CD4-positive, alpha-beta T cell treated with Interleukin-4 for 1 hour (primary cell): ENCODE measurements around the gene ATRIP.

Experiments used
- DNase-seq, 2 donors: peaks; one replicate each; pipeline ENCODE4 v3.0.0-alpha.2; 2020 to 2022

The ATRIP gene

GRCh38 chr3:48410205-48411040 lies 36.1 kb upstream of the ATRIP start:
- no peak for DNase-seq

DNA sequence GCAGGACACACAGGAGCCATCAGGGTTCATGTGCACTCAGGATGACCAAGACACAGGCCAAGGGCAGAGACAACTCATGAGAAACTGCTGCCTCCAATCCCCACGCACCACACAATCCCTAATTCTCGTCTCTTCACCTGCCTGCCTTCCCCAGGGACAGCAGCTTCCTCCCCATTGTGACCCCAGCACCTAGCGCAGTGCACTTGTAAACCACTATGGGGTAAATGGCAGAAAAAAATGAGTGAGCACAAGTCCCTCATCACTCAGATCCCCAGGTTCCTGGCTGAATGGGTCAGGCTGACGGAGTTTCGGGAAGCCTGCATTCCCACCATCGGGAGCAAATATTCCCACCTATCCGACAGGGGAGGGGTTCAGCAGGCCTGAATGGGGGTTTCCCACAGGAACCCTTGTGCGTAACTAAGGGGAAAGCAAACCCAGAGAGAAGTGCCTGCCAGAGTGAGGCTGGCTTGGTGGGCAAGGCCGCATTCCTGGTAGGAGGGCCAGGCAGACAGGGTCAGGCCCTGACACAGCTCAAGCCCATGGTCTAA lies 35.4 kb upstream of the ATRIP start:
- no peak for DNase-seq

- no peak for DNase-seq
These were observed 34.7 kb upstream of the ATRIP start for GRCh38 chr3:48411606-48412374.

DNA sequence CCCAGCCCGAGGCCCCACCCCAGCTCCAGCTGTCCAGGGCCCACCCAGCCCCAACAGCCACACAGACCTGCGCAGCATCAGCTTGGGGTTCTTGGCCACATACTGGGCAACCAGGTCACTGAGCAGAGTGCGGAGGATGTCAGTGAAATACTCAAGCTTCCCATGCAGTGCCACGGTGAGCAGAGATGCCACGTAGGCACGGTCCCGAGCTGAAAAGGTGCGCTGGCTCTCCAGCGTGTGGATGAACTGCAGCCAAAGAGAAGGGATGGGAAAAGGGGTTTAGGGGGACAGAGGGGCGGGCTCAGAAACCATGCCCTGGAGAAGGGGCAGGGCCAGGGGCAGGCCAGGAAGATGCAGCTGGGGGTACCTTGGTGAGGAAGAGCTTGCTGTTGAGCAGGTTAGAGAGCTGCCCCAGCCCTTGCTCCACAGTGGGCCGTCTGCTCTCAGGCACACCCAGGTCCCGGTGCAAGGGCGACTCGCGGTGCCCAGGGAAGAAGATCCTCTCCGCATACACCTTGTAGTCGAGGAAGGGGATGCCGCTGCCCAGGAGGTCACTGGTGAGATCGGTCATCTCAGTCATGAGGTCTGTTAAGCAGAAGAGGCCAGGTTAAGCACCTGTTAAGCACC lies 34.0 kb upstream of the ATRIP start:
- no peak for DNase-seq

DNA sequence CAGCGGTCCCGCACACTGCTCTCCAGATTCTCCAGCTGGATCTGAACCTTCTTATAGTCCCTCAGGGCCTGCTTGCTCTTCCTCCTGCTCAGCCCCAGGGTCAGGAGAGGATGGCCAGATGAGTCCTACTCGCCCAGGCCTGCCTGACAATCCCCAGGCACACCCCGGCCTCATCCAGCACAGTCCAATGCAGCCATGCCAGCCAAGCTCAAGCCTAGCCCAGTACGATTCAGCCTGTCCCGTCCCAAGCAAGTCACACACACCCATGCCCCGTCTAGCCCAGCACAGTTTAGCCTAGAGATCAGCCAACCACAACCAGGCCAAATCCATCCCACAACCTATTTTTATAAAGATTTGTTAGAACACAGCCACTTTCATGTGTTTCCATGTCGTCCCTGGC lies 33.5 kb upstream of the ATRIP start:
- no peak for DNase-seq

DNA sequence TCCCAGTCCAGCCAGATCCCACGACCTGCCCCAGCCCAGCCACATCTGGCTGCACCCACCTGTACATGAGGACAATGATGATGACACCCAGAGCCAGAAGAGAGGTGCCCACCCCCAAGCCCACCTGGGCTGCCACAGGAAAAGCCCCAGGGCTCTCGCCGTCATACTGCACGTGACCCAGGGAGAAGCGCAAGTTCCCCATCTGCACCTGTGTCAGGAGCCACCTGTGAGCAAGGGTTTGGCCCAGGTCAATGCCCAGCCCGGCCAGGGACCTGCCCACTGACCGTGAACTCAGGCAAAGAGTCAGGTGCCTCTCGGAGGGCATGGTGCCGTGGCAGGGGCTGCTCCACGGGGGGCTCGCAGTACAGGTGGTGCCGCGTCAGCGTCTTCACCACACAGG lies 32.9 kb upstream of the ATRIP start:
- DNase-seq, result no peak

- DNase-seq, result no peak
These were observed 31.9 kb upstream of the ATRIP start for GRCh38 chr3:48414376-48415250.

- no peak for DNase-seq
These were observed 31.1 kb upstream of the ATRIP start for GRCh38 chr3:48415251-48415953.

- DNase-seq, result no peak
These were observed 30.4 kb upstream of the ATRIP start for GRCh38 chr3:48416091-48416505.

DNA sequence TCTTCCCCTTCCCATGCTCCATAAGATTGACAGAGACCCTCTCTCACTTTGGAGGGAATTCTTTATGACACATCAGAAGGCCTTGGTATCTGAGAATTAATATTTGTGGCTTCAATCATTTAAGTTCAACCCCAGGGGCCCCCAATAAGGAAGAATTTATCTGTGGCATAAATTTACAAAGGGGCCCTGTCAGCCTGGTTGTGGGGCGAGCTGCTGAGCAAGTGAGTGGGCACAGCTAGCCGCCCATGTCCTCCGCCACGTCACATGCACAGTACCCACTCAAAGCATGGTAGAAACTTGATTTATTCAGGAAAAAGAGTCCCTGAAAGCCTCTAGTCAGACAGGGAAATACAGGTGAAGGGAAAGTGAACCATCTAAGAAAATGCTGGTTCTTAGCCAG lies 30.0 kb upstream of the ATRIP start:
- DNase-seq, result no peak

GRCh38 chr3:48417529-48418108 lies 28.9 kb upstream of the ATRIP start:
- DNase-seq, result no peak

DNA sequence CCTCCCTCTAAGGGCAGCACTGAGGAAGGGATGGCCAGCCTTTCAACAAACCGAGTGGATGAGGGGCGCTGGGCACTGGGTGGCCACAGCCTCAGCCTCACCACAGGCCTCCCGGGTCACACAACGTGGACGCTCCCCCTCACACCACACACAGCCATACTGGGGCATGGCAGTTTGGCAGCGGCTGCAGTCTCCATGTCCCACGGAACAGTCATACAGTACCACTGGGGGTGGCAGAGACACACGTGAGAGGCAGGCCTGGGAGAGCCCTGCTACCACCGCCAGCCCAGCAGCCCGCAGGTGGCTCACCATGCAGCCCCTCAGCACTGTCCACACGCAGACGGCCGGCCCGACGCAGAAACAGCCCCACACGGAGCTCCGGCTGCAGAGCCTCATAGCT lies 28.4 kb upstream of the ATRIP start:
- DNase-seq, result no peak

- no peak for DNase-seq
These were observed 27.9 kb upstream of the ATRIP start for GRCh38 chr3:48418651-48419050.

DNA sequence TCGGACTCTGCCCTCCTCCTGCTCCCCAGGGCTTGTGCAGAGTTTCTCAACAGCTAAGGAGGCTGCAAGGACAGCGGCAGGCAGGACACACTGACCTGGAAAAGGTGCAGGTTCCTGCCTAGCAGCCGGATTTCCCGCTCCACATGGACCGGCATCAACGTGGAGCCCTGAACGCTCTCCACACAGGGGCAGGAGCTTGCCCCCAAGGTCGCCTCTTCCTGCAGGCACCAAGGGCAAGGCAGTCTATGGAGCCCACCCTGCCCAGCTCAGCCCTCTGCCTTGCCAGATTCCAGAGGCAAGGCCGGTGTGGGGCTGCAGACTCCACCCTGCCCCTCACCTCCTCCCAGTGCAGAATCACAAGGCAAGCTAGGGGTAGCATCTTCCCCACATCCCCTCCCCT lies 27.4 kb upstream of the ATRIP start:
- DNase-seq, result no peak

- no peak for DNase-seq
These were observed 26.9 kb upstream of the ATRIP start for GRCh38 chr3:48419597-48419996.

DNA sequence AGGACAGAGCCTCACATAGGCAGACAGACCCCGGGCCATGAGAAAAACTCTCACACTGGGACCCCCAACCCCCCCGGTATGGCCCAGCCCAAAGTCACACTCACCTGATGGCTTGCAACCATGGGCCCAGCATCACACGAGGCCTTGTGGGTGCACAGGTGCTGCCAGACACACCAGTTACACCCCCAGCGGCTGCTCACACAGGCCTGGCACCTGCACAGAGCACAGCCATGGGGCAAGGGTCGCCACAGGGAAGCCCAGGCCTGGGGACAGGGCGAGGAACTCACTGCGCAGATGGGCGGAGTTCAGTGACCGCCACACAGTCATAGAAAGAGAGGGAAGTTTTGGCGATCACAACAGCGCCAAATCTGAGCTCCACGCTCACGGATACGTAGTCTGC lies 26.0 kb upstream of the ATRIP start:
- no peak for DNase-seq

DNA sequence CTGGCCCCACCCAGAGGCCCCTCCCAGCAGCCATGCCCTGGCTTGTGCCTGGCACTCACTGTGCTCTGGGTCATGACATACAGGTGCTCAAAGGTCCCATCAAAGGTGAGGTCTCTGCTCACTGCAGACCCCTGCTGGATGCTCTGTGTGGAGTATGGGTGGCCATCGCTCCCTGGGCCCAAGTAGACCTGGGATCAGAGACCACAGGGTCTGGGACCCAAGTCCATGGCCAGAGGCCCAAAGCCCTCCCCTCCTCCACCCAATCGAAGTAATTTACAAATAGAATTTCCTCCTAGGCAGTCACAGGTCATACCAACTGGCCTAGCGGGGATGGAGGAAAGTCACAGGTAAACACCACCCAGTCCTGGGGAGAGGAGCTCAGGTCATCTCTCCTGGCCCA lies 24.3 kb upstream of the ATRIP start:
- no peak for DNase-seq

DNA sequence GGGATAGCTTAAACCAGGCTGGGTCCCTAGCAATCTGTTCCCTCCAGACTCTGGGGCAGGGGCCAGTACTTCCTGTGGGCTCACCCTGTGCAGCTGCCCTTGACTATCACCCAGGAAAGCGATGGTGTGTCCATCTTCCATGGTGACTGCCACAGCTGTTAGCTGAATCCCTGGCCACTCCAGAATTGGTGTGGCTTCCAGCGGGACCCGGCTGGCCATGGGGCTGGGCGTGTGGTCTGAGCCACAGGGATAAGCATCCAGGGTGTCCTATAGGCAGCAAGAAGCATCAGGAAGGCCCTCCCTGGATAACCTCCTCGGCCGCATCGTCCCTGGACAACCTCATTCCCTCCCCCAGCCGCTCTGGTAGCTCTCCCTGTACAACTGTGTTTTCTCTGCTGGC lies 23.9 kb upstream of the ATRIP start:
- no peak for DNase-seq

DNA sequence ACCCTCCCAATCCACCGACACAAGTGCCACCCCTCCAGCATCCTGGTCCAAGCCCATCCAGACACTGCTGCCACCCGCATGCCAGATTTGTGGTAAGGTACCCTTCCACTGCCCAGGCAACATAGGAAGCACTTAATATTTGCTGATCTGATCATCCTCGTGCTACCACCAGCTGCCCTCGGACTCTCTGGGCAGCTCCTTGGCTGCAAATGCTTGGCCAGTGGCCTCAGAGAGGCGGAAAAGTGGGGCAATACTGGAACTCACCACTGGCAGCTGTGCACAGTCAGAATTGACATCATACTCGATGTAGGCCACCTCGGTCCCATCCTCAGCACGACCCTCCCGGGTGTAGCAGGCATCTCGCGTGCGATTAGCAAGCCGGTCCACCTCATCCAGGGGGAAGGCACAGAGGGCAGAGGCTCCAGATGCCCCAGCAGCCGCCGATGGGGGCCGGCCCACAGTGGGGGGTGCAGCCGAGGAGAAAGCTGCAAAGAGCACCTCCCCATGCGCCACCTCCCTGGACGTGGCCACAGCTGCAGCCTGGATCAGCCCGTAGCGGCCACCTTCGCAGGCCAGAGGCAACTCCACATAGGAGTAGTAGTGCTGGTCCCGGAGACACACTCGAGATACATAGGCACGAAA lies 23.2 kb upstream of the ATRIP start:
- DNase-seq, result no peak

DNA sequence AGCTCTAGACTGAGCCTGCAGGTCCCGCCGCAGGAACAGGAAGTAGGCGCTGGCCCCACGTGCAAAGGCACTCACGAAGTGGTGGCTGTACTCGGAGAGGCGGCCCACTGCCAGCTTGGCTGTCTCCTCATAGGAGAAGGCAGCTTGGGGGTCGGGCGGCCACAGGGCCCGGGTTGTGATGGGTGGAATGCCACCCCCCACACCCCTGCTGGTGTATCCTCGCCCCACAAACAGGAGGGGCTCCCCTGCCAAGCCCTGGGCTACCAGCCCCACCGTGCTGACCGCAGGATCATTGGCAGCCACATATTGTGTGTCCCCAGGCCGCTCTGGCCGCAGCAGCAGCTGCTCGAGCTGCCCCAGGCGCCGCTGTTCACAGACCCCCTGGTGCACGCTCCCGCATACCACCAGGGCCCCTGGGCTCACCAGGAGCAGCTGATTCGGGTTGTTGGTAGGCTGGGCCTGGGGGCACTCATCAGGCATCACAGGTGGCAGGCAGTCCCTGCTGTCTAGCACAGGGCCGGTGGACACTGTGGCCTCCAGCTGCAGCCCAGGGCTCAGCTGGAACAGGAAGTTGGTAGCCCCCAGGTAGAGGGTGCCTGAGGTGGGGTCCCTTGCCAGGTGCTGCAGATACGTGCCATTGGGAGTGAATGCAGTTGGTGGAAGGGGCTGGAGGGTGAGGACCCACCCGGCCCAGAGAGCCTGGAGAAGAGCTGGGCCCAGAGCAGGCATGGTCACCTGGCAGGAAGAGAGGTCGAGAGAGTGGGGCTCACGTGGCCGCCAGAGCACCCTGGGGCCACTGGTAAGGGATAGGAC lies 22.4 kb upstream of the ATRIP start:
- DNase-seq, result no peak
